BE2C (cell line): ENCODE data around the gene POLR2H.

Experiments
- DNase-seq: peaks from one replicate; pipeline ENCODE4 v3.0.0-alpha.2; 2020
- H3K27me3 ChIP-seq: fragments of 250-450 bp; sonication (Bioruptor Pico); 2 replicates; pipeline ENCODE4 v1.5.1; 2020; ENCODE audit warnings: mild to moderate bottlenecking
- H3K36me3 ChIP-seq: fragments of 250-450 bp; sonication (Bioruptor Pico); 2 replicates; pipeline ENCODE4 v1.5.1; 2020; ENCODE audit warnings: mild to moderate bottlenecking
- H3K4me1 ChIP-seq: fragments of 250-450 bp; sonication (Bioruptor Pico); 2 replicates; pipeline ENCODE4 v1.5.1; 2020
- H3K4me3 ChIP-seq: 2 replicates; pipeline ENCODE4 v1.5.1; 2011; ENCODE audit warnings: low read depth, low read length
- H3K9me3 ChIP-seq: fragments of 250-450 bp; sonication (Bioruptor Pico); 2 replicates; pipeline ENCODE4 v1.5.1; 2020
- CTCF ChIP-seq: IDR thresholded peaks from 2 replicates; pipeline ENCODE4 v1.5.1; 2012; ENCODE audit warnings: mild to moderate bottlenecking, low read depth, low read length

Gene POLR2H

GRCh38 chr3:184357248-184358123 is 4.0 kb upstream of the POLR2H start:
- H3K4me1 ChIP-seq: no peaks in the 10 kb centered on the region
- no peaks in the 10 kb centered on the region for H3K36me3 ChIP-seq

GRCh38 chr3:184358124-184358767 is 3.3 kb upstream of the POLR2H start:
- no peak overlapping the region for H3K4me3 ChIP-seq
- H3K9me3 ChIP-seq: no peaks in the 10 kb centered on the region
- no peaks in the 10 kb centered on the region for H3K36me3 ChIP-seq
- no peak for TF ChIP-seq CTCF
- DNase-seq: no peak
- H3K27me3 ChIP-seq: no peaks in the 10 kb centered on the region
- H3K4me1 ChIP-seq: no peaks in the 10 kb centered on the region

More at GRCh38 chr3:184357248-184358123, 4.0 kb upstream of the POLR2H start:
- Histone ChIP-seq H3K4me3 (no peak overlapping the region), H3K27me3 (no peaks in the 10 kb centered on the region), H3K9me3 (no peaks in the 10 kb centered on the region)
- no peak for TF ChIP-seq CTCF
- no peak for DNase-seq

- no peak for TF ChIP-seq CTCF
- H3K4me1 ChIP-seq: no peaks in the 10 kb centered on the region
- H3K4me3 ChIP-seq: no peak overlapping the region
- no peak for DNase-seq
- no peaks in the 10 kb centered on the region for H3K36me3 ChIP-seq
- H3K27me3 ChIP-seq: no peaks in the 10 kb centered on the region
- no peaks in the 10 kb centered on the region for H3K9me3 ChIP-seq
These were observed 2.6 kb upstream of the POLR2H start for GRCh38 chr3:184358921-184359350.

GRCh38 chr3:184359610-184360009 is 1.9 kb upstream of the POLR2H start:
- no peaks in the 10 kb centered on the region for H3K27me3 ChIP-seq
- no peaks in the 10 kb centered on the region for H3K4me1 ChIP-seq
- H3K36me3 ChIP-seq: peaks cover 2% of the 10 kb centered on the region
- no peak overlapping the region for H3K4me3 ChIP-seq
- H3K9me3 ChIP-seq: no peaks in the 10 kb centered on the region
- no peak for DNase-seq
- no peak for TF ChIP-seq CTCF

- no peak for TF ChIP-seq CTCF
- DNase-seq: no peak
- Histone ChIP-seq H3K9me3 (no peaks in the 10 kb centered on the region), H3K27me3 (no peaks in the 10 kb centered on the region), H3K4me3 (peak overlapping the region; percentile 86), H3K4me1 (no peaks in the 10 kb centered on the region), H3K36me3 (peaks cover 9% of the 10 kb centered on the region)
These were observed 1.2 kb upstream of the POLR2H start for GRCh38 chr3:184360070-184360928.
